ENCODE data around the gene RAC2. TPM values are rescaled to one million over a fixed set of nuclear protein-coding genes. Genes with fewer than 3 reads are reported as not detected.

RAC2 gene
- total RNA-seq, 2 experiments from 2014 or later: 498 to 521 TPM

DNA sequence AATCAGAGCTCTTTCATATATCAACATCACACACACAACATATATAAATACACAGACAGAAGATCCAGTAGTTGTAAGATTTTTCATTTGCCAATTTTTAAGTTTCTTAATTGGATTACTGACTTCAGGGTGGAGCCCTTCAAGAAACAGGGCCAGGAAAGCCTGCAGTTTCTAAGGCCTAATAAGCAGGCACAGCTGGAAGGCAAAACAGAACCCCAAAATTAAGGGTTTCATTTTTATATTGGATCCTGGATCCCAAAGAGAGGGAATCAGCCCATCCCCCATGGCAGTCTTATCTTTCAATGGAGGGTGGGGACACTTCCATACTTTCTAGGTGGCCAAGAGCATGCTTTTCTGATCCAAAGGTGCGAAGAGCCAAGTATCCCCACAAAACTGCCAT is 51.3 kb downstream of the RAC2 start:
- ChIA-PET CTCF (interaction anchor here (1.2 to 10.6 kb wide), 4 partner anchors 21 to 119 kb away, joined by 4 to 119 read pairs (median 6); partner anchors contain the start of gene IL2RB), POLR2A (no interaction called here)

DNA sequence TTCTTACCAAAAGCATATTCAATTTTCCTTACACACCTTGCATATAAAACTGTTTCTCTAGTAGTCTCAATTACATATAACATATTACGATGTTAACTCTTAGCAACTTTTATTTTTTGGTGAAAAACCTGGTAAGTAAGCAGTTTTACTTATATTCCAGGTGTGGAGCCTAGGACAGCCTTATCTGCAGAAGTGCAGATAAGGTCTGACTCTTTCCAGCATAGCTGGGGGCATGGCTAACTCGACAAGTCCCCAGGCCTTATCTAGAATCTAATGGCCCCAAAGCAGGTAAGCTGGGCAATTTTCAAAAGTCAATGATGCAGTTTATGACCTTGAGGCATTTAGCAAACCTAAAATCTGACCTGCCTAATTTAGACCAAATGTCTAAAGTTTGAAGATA is 51.9 kb downstream of the RAC2 start:
- ChIA-PET POLR2A (no interaction called here), CTCF (interaction anchor here (1.0 to 10.6 kb wide), 4 partner anchors 28 to 146 kb away, joined by 4 to 119 read pairs (median 6); partner anchors contain the start of gene IL2RB)

DNA sequence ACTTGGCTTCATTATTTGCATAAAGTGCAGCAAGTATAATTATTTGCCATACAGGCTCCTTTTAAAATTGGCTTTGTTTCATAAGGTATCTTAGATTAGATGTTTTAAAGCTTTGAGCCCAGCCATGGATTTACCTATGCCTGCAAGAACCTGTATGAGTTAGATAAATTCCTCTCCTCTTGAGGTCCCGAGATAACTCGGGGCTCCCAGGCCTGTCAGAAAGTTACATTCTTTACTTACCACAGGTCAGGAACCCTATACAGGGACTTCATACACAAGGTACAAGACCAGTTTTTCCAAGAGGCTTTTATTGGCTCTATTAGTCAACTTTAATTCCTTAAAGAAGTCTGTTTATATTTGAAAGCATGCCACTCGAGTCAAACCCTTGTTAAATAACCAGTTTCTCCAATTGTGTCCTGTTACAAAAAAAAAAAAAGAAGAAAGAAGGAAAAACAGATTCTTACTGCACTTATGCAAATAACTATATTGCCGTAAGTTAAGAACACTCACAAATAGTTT is 53.7 kb downstream of the RAC2 start:
- CTCF ChIA-PET: interaction anchor here (1.5 kb wide), 1 partner anchor 12 kb away, joined by 3 read pairs; no protein-coding TSS in a partner anchor
- POLR2A ChIA-PET: no interaction called here

DNA sequence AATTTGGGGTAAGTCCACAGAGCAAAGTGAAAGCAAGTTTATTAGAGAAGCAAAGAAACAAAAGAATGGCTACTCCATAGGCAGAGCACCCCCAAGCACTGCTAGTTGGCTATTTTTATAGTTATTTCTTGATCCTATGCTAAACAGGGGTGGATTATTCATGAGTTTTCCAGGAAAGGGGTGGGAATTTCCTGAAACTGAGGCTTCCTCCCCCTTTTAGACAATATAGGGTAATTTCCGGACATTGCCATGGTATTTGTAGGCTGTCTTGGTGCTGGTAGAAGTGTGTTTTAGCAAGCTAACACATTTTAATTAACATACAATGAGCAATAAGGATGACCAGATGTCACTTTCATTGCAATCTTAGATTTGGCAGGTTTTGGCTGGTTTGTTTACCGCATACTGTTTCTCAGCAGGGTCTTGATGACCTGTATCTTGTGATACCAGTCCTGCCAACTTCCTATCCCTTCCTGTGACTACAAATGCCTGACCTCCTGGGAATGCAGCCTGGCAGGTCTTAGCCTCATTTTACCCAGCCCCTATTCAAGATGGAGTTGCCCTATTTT is 55.1 kb downstream of the RAC2 start:
- ChIA-PET CTCF (interaction anchor here (0.7 to 1.8 kb wide), 2 partner anchors 8 to 23 kb away, joined by 3 to 5 read pairs; no protein-coding TSS in a partner anchor), POLR2A (no interaction called here)

DNA sequence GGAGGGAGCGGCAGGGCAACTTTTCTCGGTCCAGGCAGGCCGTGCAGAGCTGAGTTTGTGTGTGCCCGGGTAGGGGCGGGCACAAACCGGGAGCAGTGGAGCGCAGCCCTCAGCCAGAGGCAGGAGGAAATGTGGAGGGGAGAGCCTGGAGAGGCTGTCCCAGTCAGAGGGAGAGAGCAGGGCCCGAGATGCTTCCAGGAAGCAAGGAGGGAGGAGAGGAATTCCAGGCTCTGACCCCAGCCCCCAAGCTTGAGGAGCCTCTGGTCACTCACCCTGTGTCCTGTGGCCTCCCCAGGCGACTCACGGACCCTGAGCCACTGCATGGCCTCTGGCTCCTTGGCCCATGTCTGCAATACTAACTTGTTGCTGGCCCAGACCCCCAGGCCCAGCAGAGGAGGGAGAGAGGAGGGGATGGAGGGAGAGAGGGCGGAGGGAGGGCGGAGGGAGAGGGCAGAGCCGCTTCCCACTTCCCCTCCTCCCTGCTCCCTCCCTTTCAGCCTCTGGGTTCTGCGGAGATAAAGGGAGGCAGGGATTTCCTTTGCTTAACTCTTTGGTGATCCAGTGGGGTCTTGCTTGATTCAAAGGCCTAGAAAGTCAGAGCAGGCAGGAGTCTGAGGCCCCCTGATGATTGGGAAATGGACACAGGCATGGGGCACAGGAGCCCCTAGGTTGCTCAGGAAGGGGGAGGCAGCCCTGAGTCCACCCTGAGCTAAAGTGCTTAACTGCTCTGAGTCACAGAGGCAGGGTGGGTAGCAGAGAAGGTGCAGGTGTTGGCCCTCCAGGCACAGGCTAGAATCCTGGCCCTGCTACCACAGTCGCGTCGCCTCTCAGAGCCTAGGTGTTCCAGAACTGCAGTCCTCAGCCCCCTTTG is 55.9 kb downstream of the RAC2 start, which contains the start of gene C1QTNF6:
C1QTNF6 (minus strand) TSS at position 357 of the 871 bp plus-strand sequence; CDS start at position 323, 34 bp downstream.
- POLR2A ChIA-PET: interaction anchor here (0.6 kb wide), 1 partner anchor 38 kb away, joined by 3 read pairs; no protein-coding TSS in a partner anchor
- CTCF ChIA-PET: interaction anchor here (0.5 to 1.8 kb wide), 2 partner anchors 9 to 183 kb away, joined by 3 to 5 read pairs; no protein-coding TSS in a partner anchor

DNA sequence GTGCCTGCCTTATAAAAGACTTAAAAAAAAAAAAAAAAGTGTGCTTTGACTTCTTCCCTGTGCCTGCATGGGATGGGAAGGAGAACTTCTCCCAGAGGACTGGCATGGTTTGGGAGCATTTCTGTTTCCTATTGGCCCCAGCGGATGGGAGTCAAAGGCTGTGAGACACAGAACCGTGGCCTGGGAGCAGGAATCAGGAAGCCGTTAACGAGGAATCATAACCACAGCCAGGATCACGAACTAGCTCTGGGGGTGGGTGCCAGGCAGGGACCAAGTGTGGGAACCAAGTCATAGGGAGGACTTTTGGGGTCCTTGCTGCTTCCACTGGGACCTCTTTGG is 56.5 kb downstream of the RAC2 start:
- ChIA-PET POLR2A (interaction anchor here (0.6 to 1.7 kb wide), 2 partner anchors 37 to 60 kb away, joined by 3 to 5 read pairs; no protein-coding TSS in a partner anchor), CTCF (interaction anchor here (0.7 to 1.8 kb wide), 2 partner anchors 10 to 46 kb away, joined by 3 to 5 read pairs; no protein-coding TSS in a partner anchor)

DNA sequence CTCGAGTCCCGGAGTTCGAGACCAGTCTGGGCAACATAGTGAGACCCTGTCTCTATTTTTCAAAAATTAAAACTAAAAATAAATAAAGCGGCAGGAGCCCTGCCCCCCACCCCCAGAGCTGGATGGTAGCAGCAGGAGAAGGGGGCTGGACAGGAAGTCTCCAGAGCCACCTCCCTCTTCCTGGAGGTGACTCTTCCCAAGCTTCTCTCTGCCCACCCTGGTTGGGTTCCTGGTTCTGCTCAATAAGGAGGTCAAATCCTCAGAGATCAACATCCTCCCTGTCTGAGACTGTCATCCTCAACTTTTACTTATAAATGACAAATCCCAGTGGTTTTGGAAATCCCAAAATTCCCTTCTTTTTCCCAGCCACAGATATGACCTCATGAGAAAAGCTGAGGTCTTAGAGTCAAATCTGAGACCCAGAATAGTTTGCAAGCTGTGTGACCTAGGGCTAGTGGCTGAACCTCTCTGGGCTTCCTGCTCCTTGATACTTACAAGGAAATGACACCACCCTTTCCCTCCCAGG is 57.0 kb downstream of the RAC2 start:
- ChIA-PET POLR2A (interaction anchor here (0.5 to 1.7 kb wide), 3 partner anchors 17 to 60 kb away, joined by 3 to 5 read pairs (median 3); no protein-coding TSS in a partner anchor), CTCF (interaction anchor here (0.7 to 1.8 kb wide), 3 partner anchors 10 to 46 kb away, joined by 3 to 8 read pairs (median 5); no protein-coding TSS in a partner anchor)

DNA sequence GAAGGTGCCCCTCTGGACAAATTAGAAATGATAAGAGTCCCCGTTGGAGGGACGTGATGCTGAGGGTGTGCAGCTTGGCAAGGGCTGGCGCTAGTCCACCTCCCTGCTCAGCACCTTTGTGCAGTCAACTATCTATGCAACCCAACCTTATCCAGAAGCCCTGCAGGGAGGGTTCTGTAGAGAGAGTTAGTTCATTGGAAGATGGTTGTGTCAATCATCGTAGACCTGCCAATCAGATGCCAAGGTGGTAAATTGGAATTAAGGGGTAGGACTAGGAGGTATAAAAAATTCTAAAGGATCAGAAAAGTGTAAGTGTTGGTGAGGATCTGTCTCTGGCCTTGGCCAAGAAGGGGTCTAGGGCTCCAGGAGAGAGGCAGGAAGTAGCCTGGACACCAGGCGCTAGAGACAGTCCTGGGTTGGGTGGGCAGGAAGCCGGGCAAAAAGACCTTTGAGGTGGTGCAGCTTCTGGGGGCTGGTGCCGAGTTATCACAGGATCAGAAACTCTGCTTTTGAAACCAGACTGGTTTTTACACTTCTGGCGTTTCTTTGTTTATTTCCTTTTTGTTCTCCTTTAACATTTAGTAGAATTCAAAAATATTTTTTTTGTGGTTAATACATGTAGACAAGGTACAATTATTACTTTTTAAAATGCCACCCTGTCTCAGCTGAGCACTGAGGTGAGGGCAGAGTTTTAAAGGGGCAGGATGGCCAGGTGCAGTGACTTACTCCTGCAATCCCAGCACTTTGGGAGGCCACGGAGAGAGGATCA is 57.7 kb downstream of the RAC2 start:
- POLR2A ChIA-PET: interaction anchor here (0.5 to 1.7 kb wide), 2 partner anchors 16 to 59 kb away, joined by 3 to 5 read pairs; no protein-coding TSS in a partner anchor
- CTCF ChIA-PET: interaction anchor here (1.1 to 1.6 kb wide), 2 partner anchors 13 to 37 kb away, joined by 3 to 8 read pairs; partner anchors contain the start of gene IL2RB

DNA sequence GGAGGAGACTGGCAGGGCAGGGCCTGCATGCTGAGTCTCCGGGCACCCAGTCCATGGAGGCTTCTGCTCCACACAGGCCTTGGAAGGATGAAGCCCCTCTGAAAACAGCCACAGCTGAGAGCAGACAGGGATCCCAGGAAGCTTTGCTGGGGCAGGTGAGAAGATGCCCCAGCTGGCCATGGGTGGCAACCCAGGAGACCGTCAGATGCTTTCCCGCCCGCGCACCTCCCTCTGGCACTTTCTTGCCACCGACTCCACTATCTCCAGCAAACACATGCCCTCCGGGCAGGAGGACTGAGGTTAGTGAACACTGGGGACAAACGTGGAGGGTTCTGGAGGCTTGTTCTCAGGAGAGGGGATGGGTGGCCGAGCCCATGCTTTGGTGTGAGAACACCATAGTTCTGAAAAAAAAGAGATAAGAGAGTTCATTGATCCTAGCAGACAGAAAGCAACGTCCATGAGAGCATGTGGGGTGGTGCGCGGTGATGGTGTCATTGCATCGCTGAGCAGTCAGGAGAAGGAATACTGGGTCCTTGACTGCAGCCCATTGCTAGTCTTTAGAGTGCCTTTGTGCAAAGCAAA is 58.3 kb downstream of the RAC2 start:
- ChIA-PET CTCF (interaction anchor here (1.1 to 2.6 kb wide), 3 partner anchors 14 to 36 kb away, joined by 3 to 8 read pairs (median 7); partner anchors contain the start of gene IL2RB), POLR2A (no interaction called here)

DNA sequence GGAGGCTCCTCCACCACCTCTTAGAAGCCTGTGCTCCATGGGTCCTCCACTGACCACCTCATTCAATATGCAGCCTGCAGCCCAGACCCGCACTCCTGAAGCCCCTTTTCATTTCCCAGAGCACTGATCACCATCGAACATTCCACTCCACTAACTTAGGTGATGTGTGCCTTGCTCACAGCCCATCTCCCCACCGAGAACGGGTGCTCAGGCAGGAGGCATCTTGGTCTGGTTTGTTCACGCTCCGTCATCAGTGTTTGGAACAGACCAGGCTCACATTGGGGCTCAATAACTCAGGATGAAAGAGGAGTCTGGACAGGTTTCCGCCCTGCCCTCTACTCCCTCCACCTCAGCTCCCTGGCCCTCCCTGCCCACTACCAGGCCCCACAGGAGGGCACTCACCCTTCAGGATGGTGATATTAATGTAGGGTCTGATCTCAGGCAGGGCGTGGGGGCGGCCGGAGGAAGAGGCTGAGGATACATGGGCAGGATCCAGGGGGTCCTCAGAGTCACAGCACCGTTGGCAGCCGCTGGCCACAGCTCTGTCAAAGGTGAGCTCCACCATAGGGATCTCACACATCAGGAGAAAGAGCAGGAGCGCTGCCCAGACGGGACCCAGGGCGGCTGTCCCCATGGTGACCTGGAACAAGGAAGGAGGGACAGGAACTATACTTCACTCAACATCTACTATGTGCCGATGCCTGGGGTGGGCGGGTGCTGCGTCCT is 59.1 kb downstream of the RAC2 start:
- POLR2A ChIA-PET: no interaction called here
- CTCF ChIA-PET: interaction anchor here (2.6 kb wide), 1 partner anchor 18 kb away, joined by 7 read pairs; no protein-coding TSS in a partner anchor

DNA sequence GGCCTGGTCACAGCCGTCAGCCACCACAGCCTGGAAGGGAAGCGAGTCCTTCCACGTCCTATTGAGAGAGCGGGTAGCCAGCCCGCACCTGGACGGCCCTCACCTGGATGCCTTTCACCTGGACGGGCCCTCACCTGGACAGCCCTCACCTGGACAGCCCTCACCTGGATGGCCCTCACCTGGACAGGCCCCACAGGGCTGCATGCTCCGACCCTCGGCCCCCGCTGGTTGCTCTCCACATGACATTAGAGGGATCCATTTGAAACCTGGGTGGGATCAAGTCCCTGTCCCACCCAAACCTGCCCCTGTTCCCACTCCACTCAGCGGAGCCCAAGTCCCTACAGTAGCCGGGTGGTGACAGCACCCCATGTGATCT is 59.7 kb downstream of the RAC2 start:
- POLR2A ChIA-PET: interaction anchor here (1.3 kb wide), 1 partner anchor 102 kb away, joined by 3 read pairs; no protein-coding TSS in a partner anchor
- CTCF ChIA-PET: interaction anchor here (1.1 to 2.6 kb wide), 3 partner anchors 15 to 138 kb away, joined by 3 to 7 read pairs (median 6); no protein-coding TSS in a partner anchor

DNA sequence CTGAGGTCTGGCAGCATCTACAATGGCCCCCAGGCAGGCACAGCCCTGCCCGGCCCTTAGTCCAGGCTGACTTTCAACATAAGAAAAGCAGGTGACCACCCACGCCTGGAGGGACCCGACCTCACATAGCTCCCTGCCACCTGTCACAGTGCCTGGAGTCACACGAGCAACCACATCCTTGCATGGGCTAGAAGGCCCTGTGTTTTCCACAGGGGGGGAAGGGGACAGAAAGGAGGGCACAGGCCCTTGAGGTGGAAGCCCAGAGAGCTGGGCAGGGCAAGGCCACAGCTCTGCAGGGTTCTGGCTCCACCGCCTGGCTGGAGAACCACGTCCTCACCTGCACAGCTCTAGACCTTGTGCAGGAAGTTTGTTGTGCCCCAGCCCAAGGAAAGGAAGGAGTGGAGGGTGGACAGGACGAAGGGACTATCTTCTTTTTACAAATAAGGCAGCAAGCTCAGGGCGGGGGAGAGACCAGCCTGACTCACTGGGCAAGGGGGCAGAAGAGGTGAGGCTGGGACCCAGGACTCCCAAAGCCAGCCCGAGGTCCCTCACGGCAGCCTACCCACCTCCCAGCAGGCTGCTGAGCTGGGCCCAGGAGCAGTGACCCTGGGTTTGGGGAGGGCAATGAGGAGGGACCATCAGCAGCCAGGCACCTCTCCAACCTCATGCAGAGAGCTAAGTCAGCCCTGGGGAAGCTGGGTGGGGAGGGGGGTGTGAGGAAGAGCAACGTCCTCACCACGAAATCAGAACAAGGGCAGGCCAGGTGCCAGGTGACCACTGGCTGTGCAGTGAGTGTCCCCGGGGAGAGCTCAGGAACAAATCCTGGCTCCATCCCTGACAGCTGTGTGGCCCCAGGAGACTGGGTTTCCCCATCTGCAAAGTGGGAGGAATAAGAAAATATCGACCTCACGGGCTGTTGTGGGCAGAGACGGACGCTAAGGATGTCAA is 60.4 kb downstream of the RAC2 start:
- ChIA-PET CTCF (interaction anchor here (0.7 to 2.6 kb wide), 5 partner anchors 12 to 138 kb away, joined by 3 to 7 read pairs (median 3); no protein-coding TSS in a partner anchor), POLR2A (interaction anchor here (0.5 to 1.3 kb wide), 3 partner anchors 16 to 101 kb away, joined by 3 to 4 read pairs (median 3); no protein-coding TSS in a partner anchor)

DNA sequence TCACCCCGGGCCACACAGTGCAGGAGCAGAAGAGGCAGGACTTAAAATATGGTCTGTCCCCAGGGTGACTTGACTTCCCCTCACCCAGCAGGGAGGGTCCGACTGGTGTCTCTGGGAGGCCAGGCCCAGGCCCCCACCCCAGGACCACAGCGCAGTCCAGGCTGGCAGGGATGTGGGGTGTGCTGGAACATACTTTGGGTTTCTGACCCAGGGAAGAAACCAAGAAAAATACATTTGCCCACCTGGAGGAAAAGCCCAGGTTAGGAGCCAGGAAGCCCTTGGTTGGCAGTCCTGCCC is 61.2 kb downstream of the RAC2 start:
- ChIA-PET CTCF (interaction anchor here (0.7 to 2.6 kb wide), 3 partner anchors 11 to 17 kb away, joined by 3 to 7 read pairs (median 6); no protein-coding TSS in a partner anchor), POLR2A (interaction anchor here (0.5 to 1.3 kb wide), 2 partner anchors 15 to 101 kb away, joined by 3 to 4 read pairs; no protein-coding TSS in a partner anchor)

DNA sequence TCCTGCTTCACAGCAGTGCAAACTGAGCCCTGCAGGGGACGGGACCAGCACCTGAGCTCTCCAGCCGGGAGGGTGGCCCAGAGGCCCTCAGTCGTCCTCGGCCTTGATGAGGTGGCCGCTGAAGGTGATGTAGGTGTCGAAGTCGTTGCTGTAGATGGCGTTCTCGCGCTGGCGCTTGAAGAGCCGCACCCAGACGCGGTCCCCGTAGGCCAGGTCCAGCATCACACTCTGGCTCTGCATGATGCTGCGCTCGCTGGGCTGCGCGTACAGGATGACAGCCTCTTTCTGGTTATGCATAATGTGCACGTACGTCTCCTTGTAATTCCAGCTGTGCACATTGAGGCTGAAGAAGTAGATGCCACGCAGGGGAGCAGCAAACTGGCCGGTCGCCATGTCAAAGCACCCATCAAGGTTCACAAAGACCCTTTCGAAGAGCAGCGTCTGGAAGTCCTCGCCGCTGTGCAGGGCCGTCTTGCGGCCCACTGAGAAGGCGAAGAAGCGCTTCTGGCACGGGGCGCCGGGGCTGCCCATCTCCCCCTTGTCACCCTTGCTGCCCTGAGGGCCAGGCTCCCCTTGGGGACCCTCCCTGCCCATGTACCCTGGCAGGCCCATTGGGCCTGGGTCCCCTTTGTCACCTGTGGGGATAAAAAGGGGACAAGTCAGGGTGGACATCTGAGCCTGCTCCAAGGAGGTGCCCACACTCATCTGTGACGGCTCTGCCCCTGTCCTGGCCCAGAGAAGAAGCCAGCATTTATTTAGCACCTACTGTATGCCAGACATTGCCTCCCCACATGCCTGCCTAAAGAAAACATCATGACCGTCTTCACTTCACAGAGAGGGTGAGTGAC is 61.7 kb downstream of the RAC2 start:
- ChIA-PET CTCF (interaction anchor here (0.8 kb wide), 2 partner anchors 11 to 28 kb away, joined by 3 read pairs; no protein-coding TSS in a partner anchor), POLR2A (no interaction called here)

DNA sequence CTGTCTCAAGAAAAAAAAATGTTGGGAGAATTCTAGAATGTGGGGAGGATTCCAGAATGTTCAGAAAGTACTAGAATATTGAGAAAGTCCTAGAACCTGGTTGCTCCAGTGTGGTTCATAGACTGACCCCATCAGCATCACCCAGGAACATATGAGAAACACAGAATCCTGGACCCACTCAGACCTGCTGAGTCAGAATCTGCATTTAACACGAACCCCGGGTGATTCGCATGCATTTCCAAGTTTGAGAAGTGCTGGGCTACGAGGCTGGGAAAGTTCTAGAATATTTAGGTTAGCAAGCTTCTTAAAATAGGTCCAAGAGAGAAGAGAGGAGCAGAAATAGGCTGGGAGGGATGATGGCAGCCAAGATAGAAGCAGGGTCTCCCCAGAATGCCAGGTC is 62.4 kb downstream of the RAC2 start:
- ChIA-PET POLR2A (no interaction called here), CTCF (interaction anchor here (0.8 kb wide), 2 partner anchors 11 to 28 kb away, joined by 3 read pairs; no protein-coding TSS in a partner anchor)

Data from activated CD8-positive, alpha-beta memory T cell treated with anti-CD3 and anti-CD28 coated beads for 36 hours (primary cell).